ENCODE measurements around the gene SMC1B.

SMC1B gene

DNA sequence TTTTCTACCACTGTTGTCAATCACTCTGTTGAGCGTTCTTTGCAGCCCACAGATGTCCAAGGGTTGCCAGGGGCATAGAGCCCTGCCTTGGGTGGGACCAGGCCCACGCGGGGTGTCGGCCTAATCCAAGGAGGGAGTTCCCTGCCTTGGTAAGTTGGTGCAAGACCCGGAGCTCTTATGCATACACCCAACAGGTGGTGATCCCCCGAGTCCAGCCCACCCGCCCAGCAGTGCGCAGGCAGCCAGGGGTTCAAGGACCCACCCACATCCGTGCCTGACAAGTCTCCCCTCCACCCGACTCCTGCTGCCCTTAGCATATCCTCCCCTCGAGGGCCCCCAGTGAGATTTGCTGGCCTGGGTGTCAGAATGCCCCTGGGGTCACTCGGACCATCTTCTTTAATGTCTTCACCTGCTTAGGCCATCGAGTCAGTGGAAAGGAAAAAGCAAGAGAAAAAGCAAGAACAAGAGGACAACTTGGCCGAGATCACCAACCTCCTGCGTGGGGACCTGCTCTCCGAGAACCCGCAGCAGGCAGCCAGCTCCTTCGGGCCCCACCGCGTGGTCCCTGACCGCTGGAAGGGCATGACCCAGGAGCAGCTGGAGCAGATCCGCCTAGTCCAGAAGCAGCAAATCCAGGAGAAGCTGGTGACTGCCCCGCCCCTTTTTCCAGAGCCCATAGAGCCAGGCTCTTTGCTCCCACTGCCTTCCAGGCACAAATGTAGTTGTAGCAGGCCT is 12.3 kb upstream of the SMC1B start:
- H3K4me3 ChIP-seq (ENCODE audit: low read depth, low read length): no peak overlapping the region
- no peak for TF ChIP-seq CTCF (IDR thresholded peaks at IDR 0.05; ENCODE audit: control insufficient read depth, extremely low read depth, insufficient read depth)
- DNase-seq (ENCODE audit: low read depth): no peak

- no peak for TF ChIP-seq CTCF (IDR thresholded peaks at IDR 0.05; ENCODE audit: control insufficient read depth, extremely low read depth, insufficient read depth)
- no peak for DNase-seq (ENCODE audit: low read depth)
These were observed 11.7 kb upstream of the SMC1B start for GRCh38 chr22:45425101-45425500.

GRCh38 chr22:45424241-45424731 is 10.9 kb upstream of the SMC1B start:
- DNase-seq (ENCODE audit: low read depth): no peak
- no peak overlapping the region for H3K4me3 ChIP-seq (ENCODE audit: low read depth, low read length)
- TF ChIP-seq CTCF (IDR thresholded peaks at IDR 0.05; ENCODE audit: control insufficient read depth, extremely low read depth, insufficient read depth): no peak

More at GRCh38 chr22:45425101-45425500, 11.7 kb upstream of the SMC1B start:
- no peak overlapping the region for H3K4me3 ChIP-seq (ENCODE audit: low read depth, low read length)

DNA sequence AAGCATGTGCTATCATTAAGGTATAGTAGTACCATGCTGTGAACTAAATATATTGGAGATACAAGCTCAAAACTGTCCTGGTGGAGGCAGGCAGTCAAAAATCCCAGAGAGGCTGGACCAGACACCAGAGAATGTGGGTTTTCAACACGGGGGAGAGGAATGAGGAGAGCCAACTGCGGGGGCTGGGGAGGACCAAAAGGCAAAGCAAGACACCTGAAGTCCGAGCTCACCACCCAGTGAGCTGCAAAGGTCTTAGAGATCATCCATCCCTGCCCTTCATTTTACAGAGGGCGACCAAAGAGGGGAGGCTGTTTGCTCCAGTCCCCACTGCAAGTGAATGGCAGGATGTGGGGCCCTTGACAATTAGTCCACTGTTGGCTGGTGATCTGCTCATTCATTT is 10.1 kb upstream of the SMC1B start:
- TF ChIP-seq CTCF (IDR thresholded peaks at IDR 0.05; ENCODE audit: control insufficient read depth, extremely low read depth, insufficient read depth): no peak
- H3K4me3 ChIP-seq (ENCODE audit: low read depth, low read length): no peak overlapping the region
- DNase-seq (ENCODE audit: low read depth): no peak

DNA sequence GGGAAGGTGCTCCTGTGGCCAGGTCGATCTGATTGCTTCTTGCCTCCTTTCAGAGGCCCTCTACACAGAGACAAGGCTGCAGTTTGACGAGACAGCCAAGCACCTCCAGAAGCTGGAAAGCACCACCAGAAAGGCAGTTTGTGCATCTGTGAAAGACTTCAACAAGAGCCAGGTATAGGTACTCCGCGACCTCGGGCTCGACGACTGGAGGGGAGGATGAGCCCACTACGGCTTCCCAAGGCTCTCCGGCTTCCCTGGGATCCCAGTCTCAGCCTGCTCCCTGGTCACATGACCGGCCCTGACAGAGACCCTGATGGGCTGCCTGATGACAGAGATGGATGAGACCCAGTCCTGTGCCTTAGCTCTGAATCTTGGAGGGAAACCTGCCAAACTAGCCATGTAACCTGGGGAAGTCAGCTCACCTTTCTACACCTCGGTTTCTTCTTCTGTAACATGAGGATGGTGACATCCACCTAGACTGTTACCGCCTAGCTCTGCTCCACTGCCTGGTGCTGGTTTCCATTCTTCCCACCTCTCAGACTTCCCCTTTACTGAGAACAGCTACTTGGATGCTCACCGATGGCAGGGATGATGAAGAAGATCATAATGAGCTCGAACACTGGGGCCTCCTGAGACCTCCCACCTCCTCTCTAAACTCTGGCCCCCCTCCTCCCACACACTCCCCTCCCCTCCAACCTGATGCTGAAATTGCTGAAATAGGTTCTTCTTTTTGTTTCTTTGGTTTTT is 9.0 kb upstream of the SMC1B start:
- no peak for DNase-seq (ENCODE audit: low read depth)
- no peak for TF ChIP-seq CTCF (IDR thresholded peaks at IDR 0.05; ENCODE audit: control insufficient read depth, extremely low read depth, insufficient read depth)
- H3K4me3 ChIP-seq (ENCODE audit: low read depth, low read length): no peak overlapping the region

DNA sequence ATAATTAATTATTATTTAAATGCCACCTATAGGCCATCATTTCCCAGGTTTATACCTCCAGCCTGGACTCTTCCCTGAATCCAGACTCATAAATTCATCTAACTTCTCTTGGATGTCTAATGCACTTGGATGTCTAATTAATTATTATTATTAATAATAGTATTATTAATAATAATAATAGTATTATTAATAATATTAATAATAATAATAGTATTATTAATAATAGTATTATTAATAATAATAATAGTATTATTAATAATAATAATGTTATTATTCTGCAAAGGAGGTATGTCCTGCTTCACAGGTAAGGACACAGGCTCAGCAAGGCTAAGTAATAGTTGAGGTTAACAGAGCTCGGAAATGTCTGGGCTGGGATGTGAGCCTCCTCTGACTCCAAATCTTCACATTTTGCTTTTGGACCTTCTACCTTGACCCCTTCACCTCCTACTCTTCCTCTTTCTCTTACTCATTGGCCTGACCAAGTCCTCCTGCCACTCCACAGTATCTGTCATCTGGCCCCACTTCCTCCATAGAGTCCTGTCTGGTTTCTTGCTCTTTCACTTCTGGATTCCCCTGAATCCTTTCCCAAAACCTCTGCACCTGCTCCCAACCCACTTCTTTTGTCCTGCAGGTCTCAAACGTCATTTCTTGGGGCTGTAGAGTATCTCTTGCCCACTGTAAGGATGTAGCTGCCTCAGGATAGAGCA is 8.1 kb upstream of the SMC1B start:
- H3K4me3 ChIP-seq (ENCODE audit: low read depth, low read length): no peak overlapping the region
- DNase-seq (ENCODE audit: low read depth): no peak
- no peak for TF ChIP-seq CTCF (IDR thresholded peaks at IDR 0.05; ENCODE audit: control insufficient read depth, extremely low read depth, insufficient read depth)
